GM10266 (cell line): ENCODE data around the gene B3GNT3.

Experiments used
- DNase-seq: peaks from one replicate; pipeline ENCODE4 v3.0.0; 2012; ENCODE audit errors: extremely low spot score
- TF ChIP-seq, protein P1 (sequence below): IDR thresholded peaks from 2 replicates; pipeline ENCODE4 v1.5.1; 2012; ENCODE audit warnings: mild to moderate bottlenecking, low read depth; ENCODE audit not compliant: control insufficient read depth, insufficient read depth; ENCODE audit errors: missing control alignments

The B3GNT3 gene

DNA sequence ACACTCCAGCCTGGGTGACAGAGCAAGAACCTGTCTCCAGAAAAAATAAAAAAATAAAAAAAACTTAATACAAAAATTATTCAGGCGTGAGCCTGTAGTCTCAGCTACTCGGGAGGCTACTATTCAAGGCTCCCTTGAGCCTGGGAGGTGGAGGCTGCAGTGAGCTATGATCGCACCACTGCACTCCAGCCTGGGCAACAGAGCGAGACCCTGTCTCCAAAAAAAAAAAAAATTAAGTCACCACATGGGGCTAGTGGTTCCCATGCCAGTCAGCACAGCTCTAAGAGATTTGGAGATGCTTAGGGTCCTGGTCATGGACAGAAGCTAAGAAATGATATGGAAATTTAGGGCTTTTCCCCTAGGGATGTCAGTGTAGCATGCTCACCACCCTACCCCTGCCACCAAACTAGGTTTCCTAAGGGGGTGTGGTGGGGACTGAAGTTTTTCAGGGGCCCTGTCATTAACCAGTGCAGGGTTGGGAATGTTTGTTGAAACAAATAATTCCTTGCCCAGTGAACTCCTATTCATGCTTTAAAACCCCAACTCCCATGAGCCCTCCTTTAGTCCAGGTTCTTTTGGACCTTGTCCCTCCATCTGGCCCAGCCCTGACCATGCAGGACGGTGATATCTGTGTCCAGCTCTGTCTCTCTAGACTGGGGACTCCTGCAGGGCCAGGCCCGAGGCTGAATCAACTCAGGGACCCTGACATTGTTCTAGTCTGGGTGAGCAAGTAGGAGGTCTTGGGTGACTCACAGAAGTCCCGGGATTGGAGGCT lies 41.9 kb upstream of the B3GNT3 start:
- DNase-seq, result no peak
- TF ChIP-seq, protein P1, sequence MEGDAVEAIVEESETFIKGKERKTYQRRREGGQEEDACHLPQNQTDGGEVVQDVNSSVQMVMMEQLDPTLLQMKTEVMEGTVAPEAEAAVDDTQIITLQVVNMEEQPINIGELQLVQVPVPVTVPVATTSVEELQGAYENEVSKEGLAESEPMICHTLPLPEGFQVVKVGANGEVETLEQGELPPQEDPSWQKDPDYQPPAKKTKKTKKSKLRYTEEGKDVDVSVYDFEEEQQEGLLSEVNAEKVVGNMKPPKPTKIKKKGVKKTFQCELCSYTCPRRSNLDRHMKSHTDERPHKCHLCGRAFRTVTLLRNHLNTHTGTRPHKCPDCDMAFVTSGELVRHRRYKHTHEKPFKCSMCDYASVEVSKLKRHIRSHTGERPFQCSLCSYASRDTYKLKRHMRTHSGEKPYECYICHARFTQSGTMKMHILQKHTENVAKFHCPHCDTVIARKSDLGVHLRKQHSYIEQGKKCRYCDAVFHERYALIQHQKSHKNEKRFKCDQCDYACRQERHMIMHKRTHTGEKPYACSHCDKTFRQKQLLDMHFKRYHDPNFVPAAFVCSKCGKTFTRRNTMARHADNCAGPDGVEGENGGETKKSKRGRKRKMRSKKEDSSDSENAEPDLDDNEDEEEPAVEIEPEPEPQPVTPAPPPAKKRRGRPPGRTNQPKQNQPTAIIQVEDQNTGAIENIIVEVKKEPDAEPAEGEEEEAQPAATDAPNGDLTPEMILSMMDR, result no peak

GRCh38 chr19:17753976-17754375 lies 41.0 kb upstream of the B3GNT3 start:
- no peak for DNase-seq
- TF ChIP-seq, protein P1, result no peak

DNA sequence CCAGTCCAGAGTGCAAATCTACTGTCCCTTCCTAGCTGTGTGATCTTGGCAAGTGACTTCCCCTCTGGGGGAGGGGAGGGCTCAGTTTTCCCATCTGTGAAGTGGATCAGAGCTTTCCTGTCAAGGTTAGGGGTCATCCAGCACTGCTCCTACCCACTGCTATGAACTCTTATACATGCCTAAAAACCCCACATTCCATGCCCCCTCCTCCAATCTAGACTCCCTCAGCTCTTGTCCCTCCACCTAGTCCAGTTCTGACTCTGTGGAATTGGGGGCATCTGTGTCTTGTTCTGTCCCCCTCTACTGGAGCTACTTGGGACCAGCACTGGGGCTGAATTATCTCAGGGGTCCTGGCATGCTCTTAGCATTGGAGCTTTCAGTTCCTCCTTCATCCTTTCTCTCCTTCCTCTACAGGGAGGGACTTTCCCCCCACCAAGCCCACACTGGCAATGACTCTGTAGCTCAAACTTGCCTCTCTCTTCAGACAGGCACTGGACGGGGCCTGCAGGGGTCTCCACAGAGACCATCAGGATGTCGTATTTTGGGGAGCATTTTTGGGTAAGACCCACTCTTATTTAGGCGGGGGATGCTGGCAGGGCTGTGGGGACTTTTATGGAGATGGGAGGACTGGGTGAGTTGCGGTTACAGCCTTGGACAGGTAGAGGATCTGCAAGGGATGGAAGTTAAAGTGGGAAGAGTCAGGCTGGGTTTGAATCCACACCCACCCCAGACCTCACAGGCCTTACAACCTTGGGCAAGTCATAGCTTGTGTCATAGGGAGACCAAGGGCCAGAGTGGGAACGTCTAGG lies 40.1 kb upstream of the B3GNT3 start:
- peak; percentile 75 for DNase-seq

DNA sequence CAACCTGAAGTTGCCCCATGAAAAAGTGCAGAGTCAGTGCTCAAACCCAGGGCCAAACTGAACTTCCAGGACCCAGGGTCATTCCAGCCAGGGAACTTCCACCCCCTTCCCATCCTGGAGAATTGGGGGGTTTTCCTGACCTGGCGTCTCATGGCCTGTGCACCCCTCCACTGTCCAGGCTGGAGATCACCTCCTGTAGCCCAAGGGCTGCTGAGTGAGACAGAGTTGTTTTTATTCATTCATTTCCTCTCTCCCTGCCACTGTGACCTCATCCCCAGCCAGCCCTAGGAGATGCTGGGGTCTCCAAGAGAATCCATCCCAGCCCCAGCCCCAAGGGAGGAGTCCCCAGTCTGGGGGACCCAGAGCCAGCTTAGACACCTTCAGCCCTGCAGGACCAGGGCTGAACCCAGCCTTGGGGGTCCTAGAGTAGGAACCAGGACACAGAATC lies 39.5 kb upstream of the B3GNT3 start:
- TF ChIP-seq, protein P1, result no peak
- no peak for DNase-seq

More for the DNA sequence above, 40.1 kb upstream of the B3GNT3 start:
- TF ChIP-seq, protein P1, result peak; percentile 52

- TF ChIP-seq, protein P1, result no peak
- DNase-seq, result peak; percentile 81
These were observed 38.8 kb upstream of the B3GNT3 start for GRCh38 chr19:17755977-17756670.

GRCh38 chr19:17757125-17757524 lies 37.8 kb upstream of the B3GNT3 start:
- DNase-seq, result no peak
- TF ChIP-seq, protein P1, result no peak

GRCh38 chr19:17758515-17758914 lies 36.4 kb upstream of the B3GNT3 start:
- DNase-seq, result no peak
- TF ChIP-seq, protein P1, result no peak
